GM12878 (cell line): Measurements from ENCODE around the gene DUSP22. TPM values are rescaled to one million over a fixed set of nuclear protein-coding genes. Genes with fewer than 3 reads are reported as not detected.
A peak's percentile ranks its signal among the peaks of the same experiment; 100 is the strongest.

Experiments used
- ATAC-seq: fragments of 200-7000 bp; cut with Tn5 transposase; 3 replicates; pipeline ENCODE4 v1.9.1; 2020; ENCODE audit warnings: mild to moderate bottlenecking, moderate library complexity
- BruUV-seq: library from RNA; stranded (reverse); fragments of 400-500 nt; replicated peaks from 2 replicates; lab custom pipeline; 2021; lab: Mats Ljungman, UMichigan
- CTCF ChIA-PET: fragments of 300-600 bp; sonication (Branson Sonifier 250); formaldehyde crosslinking; extraction: SDS; loops from one replicate; lab custom pipeline; 2021; ENCODE audit warnings: inconsistent platforms; lab: Yijun Ruan, JAX
- POLR2A ChIA-PET: fragments of 350-600 bp; formaldehyde crosslinking; extraction: SDS; loops from one replicate; lab custom pipeline; 2021; ENCODE audit warnings: inconsistent platforms; lab: Charles Lee
- RAD21 ChIA-PET: fragments of 300-600 bp; sonication (Branson Sonifier 250); formaldehyde crosslinking; loops from one replicate; lab custom pipeline; 2023; ENCODE audit warnings: antibody characterized with exemption; ENCODE audit not compliant: unreplicated experiment; lab: Charles Lee
- SMC1A ChIA-PET: fragments of 300-600 bp; sonication (Branson Sonifier 250); formaldehyde crosslinking; loops from one replicate; lab custom pipeline; 2023; ENCODE audit not compliant: unreplicated experiment, uncharacterized antibody; lab: Charles Lee
- DNase-seq: peaks from one replicate; pipeline ENCODE4 v3.0.0-alpha.2; 2011; ENCODE audit warnings: low read depth, low spot score
- FAIRE-seq: peaks from 3 replicates; lab custom pipeline; 2011; peaks lifted over from hg19 to GRCh38; lab: Jason Lieb, UNC
- H2AFZ ChIP-seq: 2 replicates; pipeline ENCODE4 v1.6.0; 2011; ENCODE audit warnings: low read depth, low read length, control low read depth; ENCODE audit not compliant: control insufficient read depth
- H3K27ac ChIP-seq: 2 replicates; pipeline ENCODE4 v1.5.1; 2011; ENCODE audit warnings: control low read depth; ENCODE audit not compliant: control insufficient read depth, insufficient read depth
- H3K27me3 ChIP-seq, 2 experiments: replicated peaks in 1 of 2; 2 replicates each; pipeline versions ENCODE4 v1.6.0 to v1.6.1; 2011; ENCODE audit warnings: low read length in 1 of 2; ENCODE audit not compliant: control insufficient read depth in 2 of 2, insufficient read depth in 2 of 2
- H3K36me3 ChIP-seq, 2 experiments: 2 replicates each; pipeline ENCODE4 v1.5.1; 2011; ENCODE audit warnings: low read length in 1 of 2; ENCODE audit not compliant: control insufficient read depth in 2 of 2, insufficient read depth in 2 of 2
- H3K4me1 ChIP-seq: 2 replicates; pipeline ENCODE4 v1.6.1; 2011; ENCODE audit warnings: mild to moderate bottlenecking, low read length, moderate library complexity, mixed read lengths; ENCODE audit not compliant: control insufficient read depth, insufficient read depth
- H3K4me2 ChIP-seq: 2 replicates; pipeline ENCODE4 v1.6.0; 2011; ENCODE audit warnings: control low read depth; ENCODE audit not compliant: control insufficient read depth, insufficient read depth
- H3K4me3 ChIP-seq: fragments of 200-600 bp; sonication (generic); 2 replicates; pipeline ENCODE4 v1.5.1; 2016
- H3K79me2 ChIP-seq: 2 replicates; pipeline ENCODE4 v1.6.0; 2011; ENCODE audit warnings: low read length; ENCODE audit not compliant: control insufficient read depth, insufficient read depth
- H3K9ac ChIP-seq: 2 replicates; pipeline ENCODE4 v1.8.0; 2011; ENCODE audit warnings: low read length, control low read depth, mixed read lengths; ENCODE audit not compliant: control insufficient read depth, insufficient read depth
- H3K9me3 ChIP-seq: replicated peaks from 3 replicates; pipeline ENCODE4 v1.5.1; 2011; ENCODE audit warnings: mild to moderate bottlenecking, low read length; ENCODE audit not compliant: control insufficient read depth, insufficient read depth
- H4K20me1 ChIP-seq: 2 replicates; pipeline ENCODE4 v1.6.0; 2011; ENCODE audit not compliant: control insufficient read depth, insufficient read depth
- BCLAF1 ChIP-seq: fragments of 450-650 bp; IDR thresholded peaks from 2 replicates; pipeline ENCODE4 v1.6.1; 2017; ENCODE audit warnings: antibody characterized with exemption, mild to moderate bottlenecking, moderate library complexity
- CREM ChIP-seq: IDR thresholded peaks from 2 replicates; pipeline ENCODE4 v1.6.1; 2014; ENCODE audit warnings: antibody characterized with exemption, low read depth
- EP300 ChIP-seq, 2 experiments: fragments of 150-350 bp in 1 of 2; IDR thresholded peaks; 2 replicates each; pipeline ENCODE4 v1.6.1; 2011 to 2012; ENCODE audit warnings: low read depth in 2 of 2, low read length in 2 of 2, borderline replicate concordance in 1 of 2, improper control_type of control experiment in 1 of 2, inconsistent platforms in 1 of 2; ENCODE audit not compliant: control insufficient read depth in 1 of 2
- EZH2 ChIP-seq: IDR thresholded peaks from 2 replicates; pipeline ENCODE4 v1.6.1; 2012; ENCODE audit warnings: low read depth, mild to moderate bottlenecking, control low read depth, inconsistent platforms, low read length, borderline replicate concordance; ENCODE audit not compliant: control insufficient read depth
- GATAD2B ChIP-seq: fragments of 450-650 bp; conservative IDR thresholded peaks from 2 replicates; pipeline ENCODE4 v1.6.1; 2017; ENCODE audit warnings: low read depth, mild to moderate bottlenecking, moderate library complexity
- HDAC6 ChIP-seq: fragments of 200-600 bp; sonication (generic); IDR thresholded peaks from one replicate; pipeline ENCODE4 v1.8.0; 2017; ENCODE audit warnings: antibody characterized with exemption; ENCODE audit not compliant: unreplicated experiment
- IKZF2 ChIP-seq, 2 experiments: fragments of 450-650 bp; IDR thresholded peaks; 2 replicates each; pipeline ENCODE4 v1.6.1; 2017; ENCODE audit warnings: mild to moderate bottlenecking in 2 of 2, moderate library complexity in 2 of 2
- KLF5 ChIP-seq: fragments of 450-650 bp; IDR thresholded peaks from 2 replicates; pipeline ENCODE4 v1.6.1; 2014; ENCODE audit warnings: mild to moderate bottlenecking; ENCODE audit not compliant: partially characterized antibody
- MLLT1 ChIP-seq: fragments of 450-650 bp; IDR thresholded peaks from 2 replicates; pipeline ENCODE4 v1.6.1; 2016; ENCODE audit warnings: mild to moderate bottlenecking
- PAX5 ChIP-seq: IDR thresholded peaks from 2 replicates; pipeline ENCODE4 v1.6.1; 2011; ENCODE audit warnings: low read depth, low read length, borderline replicate concordance
- ZBTB33 ChIP-seq: fragments of 450-650 bp; IDR thresholded peaks from 2 replicates; pipeline ENCODE4 v1.6.1; 2017; ENCODE audit warnings: mild to moderate bottlenecking
- ZNF384 ChIP-seq: IDR thresholded peaks from 2 replicates; pipeline ENCODE4 v1.6.1; 2012; ENCODE audit warnings: low read depth, mild to moderate bottlenecking, low read length, improper control_type of control experiment, borderline replicate concordance
- WGBS: methylation state at CpG from one replicate; pipeline ENCODE4 v1.1.6; 2016; ENCODE audit warnings: low lambda C conversion rate; ENCODE audit not compliant: insufficient replicate concordance, insufficient coverage; ENCODE audit errors: missing lambda C conversion rate; 5-methylcytosine and 5-hydroxymethylcytosine counted together
- in situ Hi-C: fragments of 300-500 bp; cut with MboI; formaldehyde crosslinking; loops from 9 replicates; pipeline ENCODE4 v1.14.3; 2018; ENCODE audit warnings: mixed read lengths
- intact Hi-C: fragments of 100-400 bp; cut with micrococcal nuclease; formaldehyde crosslinking; loops from one replicate; pipeline ENCODE4 v1.14.2; 2022; ENCODE audit not compliant: unreplicated experiment
- polyA plus RNA-seq, 11 experiments: library from polyadenylated mRNA; depleted of rRNA in 4 of 11; unstranded in 6 of 11; stranded (reverse) in 5 of 11; fragments of >200 nt; fragmentation: Nextera tagmentation in 4 of 11; fragmentation: Illumina TruSeq in 1 of 11; extraction: Ambion mirVana in 4 of 11; extraction: Trizol in 1 of 11; gene quantifications; 1 replicate in 1 of 11; 2 replicates in 10 of 11; pipeline versions ENCODE4 v1.2.1 to v1.2.3, GENCODE V29; 2011 to 2016; ENCODE audit warnings: inconsistent platforms in 2 of 11, missing spikeins in 2 of 11, low read depth in 1 of 11
- total RNA-seq, 4 experiments: library from RNA; depleted of rRNA in 3 of 4; stranded (reverse); fragments of >200 nt in 3 of 4; fragmentation: Illumina TruSeq in 1 of 4; extraction: Trizol in 1 of 4; gene quantifications; 2 replicates each; pipeline versions ENCODE4 v1.2.1 to v1.2.3, GENCODE V29; 2013 to 2021

The DUSP22 gene
- total and polyA plus RNA-seq, 10 of the 15 experiments (the other 5 are each of a cell fraction or from before 2014, with no cell fraction given): 78.9 to 156 (median 107) TPM

- TF ChIP-seq KLF5 (peak; percentile 95), EP300 (IDR thresholded peaks at IDR 0.05; ENCODE audit: borderline replicate concordance in 1 of 2, control insufficient read depth in 1 of 2, low read depth in 2 of 2, low read length in 2 of 2) (peak; percentile 99), GATAD2B (peak; percentile 92), ZNF384 (no peak), IKZF2 (IDR thresholded peaks at IDR 0.05) (peak; percentile 92 to 93), EZH2 (peak; percentile 97; the same call in 1 of the 2 replicates)
Observed at GRCh38 chr6:341914-342831, 49.9 kb downstream of the DUSP22 start (continued).

- H3K27me3 ChIP-seq: no peaks in the 10 kb centered on the region
- FAIRE-seq: no peak
- H2AFZ ChIP-seq: no peak overlapping the region
- WGBS: 78% methylated on average over 8 of the region's 8 CpGs
- in situ Hi-C loops: no loop called here
- no peak for DNase-seq
- H3K4me2 ChIP-seq: peak overlapping the region; percentile 83
- ChIA-PET SMC1A (interaction anchor here (0.8 to 17.1 kb wide), 10 partner anchors 10 to 153 kb away, joined by 3 to 707 read pairs (median 93); no protein-coding TSS in a partner anchor), CTCF (interaction anchor here (1.1 to 4.5 kb wide), 4 partner anchors 9 to 49 kb away, joined by 3 to 34 read pairs (median 4); no protein-coding TSS in a partner anchor), RAD21 (interaction anchor here (0.9 to 8.7 kb wide), 7 partner anchors 13 to 57 kb away, joined by 3 to 256 read pairs (median 73); no protein-coding TSS in a partner anchor), POLR2A (interaction anchor here (0.9 to 7.4 kb wide), 5 partner anchors 10 to 112 kb away, joined by 3 to 150 read pairs (median 74); no protein-coding TSS in a partner anchor)
- no peaks in the 10 kb centered on the region for H3K9me3 ChIP-seq
- peaks cover 75% of the 10 kb centered on the region for H3K79me2 ChIP-seq
- no peak for ATAC-seq
- TF ChIP-seq ZBTB33 (no peak), PAX5 (no peak), CREM (no peak), BCLAF1 (no peak), MLLT1 (no peak), HDAC6 (peak; percentile 9)
- H3K4me1 ChIP-seq: peaks cover 88% of the 10 kb centered on the region
- H3K36me3 ChIP-seq: peaks cover 15 to 32% of the 10 kb centered on the region in 2 experiments
- BruUV-seq: no TSS peak
- intact Hi-C loops: loop anchor here (1.0 to 2.0 kb wide), 3 partner anchors 12 to 48 kb away; partner anchors contain the start of gene IRF4
- peak overlapping the region; percentile 17; the same call in 1 of the 2 replicates for H3K4me3 ChIP-seq
- H3K9ac ChIP-seq: peak overlapping the region; percentile 46
- peak overlapping the region; percentile 86 for H3K27ac ChIP-seq
- no peaks in the 10 kb centered on the region; the same call in 1 of the 2 replicates for H4K20me1 ChIP-seq
Observed at GRCh38 chr6:342832-343179, 50.5 kb downstream of the DUSP22 start.
